Caco-2 (cell line): ENCODE measurements around the gene CCDC102A. TPM values are rescaled to one million over a fixed set of nuclear protein-coding genes. Genes with fewer than 3 reads are reported as not detected.

Experiments
- BruUV-seq: library from RNA; stranded (reverse); fragments of 400-500 nt; replicated peaks from 2 replicates; lab custom pipeline; 2021; lab: Mats Ljungman, UMichigan
- CTCF ChIA-PET: fragments of 300-600 bp; sonication (Branson Sonifier 250); formaldehyde crosslinking; loops from one replicate; lab custom pipeline; 2022; ENCODE audit warnings: antibody characterized with exemption; lab: Charles Lee
- POLR2A ChIA-PET: fragments of 300-600 bp; sonication (Branson Sonifier 250); formaldehyde crosslinking; loops from one replicate; lab custom pipeline; 2022; ENCODE audit warnings: antibody characterized with exemption; lab: Charles Lee
- DNase-seq, 2 experiments: peaks; one replicate each; pipeline versions ENCODE4 v3.0.0 to v3.0.0-alpha.2; 2020 to 2022
- H3K27me3 ChIP-seq: replicated peaks from 2 replicates; pipeline ENCODE4 v1.6.0; 2011; ENCODE audit warnings: low read length; ENCODE audit not compliant: control insufficient read depth, insufficient read depth
- H3K36me3 ChIP-seq: 2 replicates; pipeline ENCODE4 v1.5.1; 2011; ENCODE audit warnings: low read length; ENCODE audit not compliant: control insufficient read depth, insufficient read depth
- H3K4me1 ChIP-seq: fragments of 250-450 bp; sonication (Bioruptor Pico); 2 replicates; pipeline ENCODE4 v1.5.1; 2020; ENCODE audit warnings: mild to moderate bottlenecking
- H3K4me3 ChIP-seq: 2 replicates; pipeline ENCODE4 v1.5.1; 2011; ENCODE audit warnings: low read depth, mild to moderate bottlenecking, control low read depth, low read length
- H3K9me3 ChIP-seq: fragments of 250-450 bp; sonication (Bioruptor Pico); 2 replicates; pipeline ENCODE4 v1.5.1; 2020; ENCODE audit warnings: mild to moderate bottlenecking, moderate library complexity
- H3K27ac Mint-ChIP-seq: one replicate; pipeline ENCODE4 v1.8.0; 2022; ENCODE audit warnings: mixed read lengths; ENCODE audit not compliant: unreplicated experiment
- H3K27me3 Mint-ChIP-seq: one replicate; pipeline ENCODE4 v1.8.0; 2022; ENCODE audit warnings: mixed read lengths; ENCODE audit not compliant: insufficient read depth, unreplicated experiment
- H3K36me3 Mint-ChIP-seq: one replicate; pipeline ENCODE4 v1.8.0; 2022; ENCODE audit warnings: mild to moderate bottlenecking, mixed read lengths; ENCODE audit not compliant: insufficient read depth, unreplicated experiment
- H3K4me1 Mint-ChIP-seq: one replicate; pipeline ENCODE4 v1.8.0; 2022; ENCODE audit warnings: low read depth, mixed read lengths; ENCODE audit not compliant: unreplicated experiment
- H3K4me3 Mint-ChIP-seq: one replicate; pipeline ENCODE4 v1.8.0; 2022; ENCODE audit warnings: mild to moderate bottlenecking, moderate library complexity, mixed read lengths; ENCODE audit not compliant: unreplicated experiment
- H3K9me3 Mint-ChIP-seq: one replicate; pipeline ENCODE4 v1.8.0; 2022; ENCODE audit warnings: mixed read lengths; ENCODE audit not compliant: unreplicated experiment
- intact Hi-C: fragments of 100-400 bp; cut with micrococcal nuclease; formaldehyde crosslinking; loops from one replicate; pipeline ENCODE4 v1.10.0; 2022; ENCODE audit not compliant: unreplicated experiment
- total RNA-seq: library from RNA; stranded (reverse); gene quantifications from 2 replicates; pipeline ENCODE4 v1.2.3, GENCODE V29; 2022
- TF ChIP-seq, protein P1 (sequence below), 2 experiments: fragments of 200-600 bp in 1 of 2; IDR thresholded peaks; 1 replicate in 1 of 2; 2 replicates in 1 of 2; pipeline versions ENCODE4 v1.5.1 to v1.8.0; 2011 to 2022; ENCODE audit warnings: antibody characterized with exemption in 1 of 2, control low read depth in 1 of 2, inconsistent platforms in 1 of 2, low read depth in 1 of 2, low read length in 1 of 2, mild to moderate bottlenecking in 1 of 2, moderate library complexity in 1 of 2; ENCODE audit not compliant: insufficient read depth in 1 of 2, severe bottlenecking in 1 of 2, unreplicated experiment in 1 of 2

Gene CCDC102A
- total RNA-seq, 1 experiment from 2014 or later = 11.8 TPM

DNA sequence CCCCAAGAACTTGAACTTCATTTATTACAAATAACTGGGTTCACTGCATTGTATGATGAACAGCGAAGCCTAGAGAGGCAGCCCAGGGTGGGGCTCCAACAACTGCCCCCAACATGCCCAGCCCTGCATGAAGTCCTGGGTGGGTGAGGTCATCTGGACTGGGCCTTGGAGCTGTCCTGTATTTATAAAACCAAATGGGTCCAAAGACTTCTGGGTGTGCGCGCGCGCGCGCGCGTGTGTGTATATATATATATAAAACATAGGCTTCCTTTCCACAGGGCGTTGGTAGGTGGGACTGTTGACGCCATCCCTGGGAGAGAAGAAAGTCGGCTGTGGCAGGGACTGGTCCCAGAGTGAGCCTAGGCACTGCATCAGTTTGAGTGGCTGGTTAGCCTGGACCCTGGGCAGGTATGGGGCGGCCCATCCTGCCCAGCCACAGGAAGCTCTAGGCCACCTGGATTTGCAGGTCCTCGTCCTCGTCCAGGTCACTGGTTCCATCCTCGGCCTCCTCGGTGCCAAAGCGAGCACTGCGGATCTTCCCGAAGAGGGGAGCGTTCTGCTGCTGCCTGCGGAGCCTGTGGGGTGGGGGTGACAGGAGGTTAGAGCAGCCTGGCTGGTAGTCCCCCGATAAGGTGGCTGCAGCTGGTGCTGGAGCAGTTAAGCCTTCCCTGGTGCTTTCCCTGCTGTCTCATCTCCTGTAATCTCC lies 23.9 kb downstream of the CCDC102A start:
- no peak for DNase-seq
- ChIA-PET CTCF (interaction anchor here (1.2 to 1.8 kb wide), 2 partner anchors 14 to 50 kb away, joined by 3 to 7 read pairs; partner anchors contain the start of gene POLR2C), POLR2A (no interaction called here)
- H3K4me3 Mint-ChIP-seq = peak overlapping the region; percentile 27
- H3K9me3 Mint-ChIP-seq = no peaks in the 10 kb centered on the region
- H3K36me3 Mint-ChIP-seq = no peaks in the 10 kb centered on the region
- H3K4me3 ChIP-seq = no peak overlapping the region
- peaks cover 25% of the 10 kb centered on the region for H3K4me1 ChIP-seq
- H3K9me3 ChIP-seq = no peaks in the 10 kb centered on the region
- peak overlapping the region; percentile 23 for H3K27ac Mint-ChIP-seq
- H3K27me3 Mint-ChIP-seq = no peaks in the 10 kb centered on the region
- H3K4me1 Mint-ChIP-seq = peaks cover 14% of the 10 kb centered on the region
- TF ChIP-seq, protein P1, sequence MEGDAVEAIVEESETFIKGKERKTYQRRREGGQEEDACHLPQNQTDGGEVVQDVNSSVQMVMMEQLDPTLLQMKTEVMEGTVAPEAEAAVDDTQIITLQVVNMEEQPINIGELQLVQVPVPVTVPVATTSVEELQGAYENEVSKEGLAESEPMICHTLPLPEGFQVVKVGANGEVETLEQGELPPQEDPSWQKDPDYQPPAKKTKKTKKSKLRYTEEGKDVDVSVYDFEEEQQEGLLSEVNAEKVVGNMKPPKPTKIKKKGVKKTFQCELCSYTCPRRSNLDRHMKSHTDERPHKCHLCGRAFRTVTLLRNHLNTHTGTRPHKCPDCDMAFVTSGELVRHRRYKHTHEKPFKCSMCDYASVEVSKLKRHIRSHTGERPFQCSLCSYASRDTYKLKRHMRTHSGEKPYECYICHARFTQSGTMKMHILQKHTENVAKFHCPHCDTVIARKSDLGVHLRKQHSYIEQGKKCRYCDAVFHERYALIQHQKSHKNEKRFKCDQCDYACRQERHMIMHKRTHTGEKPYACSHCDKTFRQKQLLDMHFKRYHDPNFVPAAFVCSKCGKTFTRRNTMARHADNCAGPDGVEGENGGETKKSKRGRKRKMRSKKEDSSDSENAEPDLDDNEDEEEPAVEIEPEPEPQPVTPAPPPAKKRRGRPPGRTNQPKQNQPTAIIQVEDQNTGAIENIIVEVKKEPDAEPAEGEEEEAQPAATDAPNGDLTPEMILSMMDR (IDR thresholded peaks at IDR 0.05; ENCODE audit: insufficient read depth in 1 of 2, low read depth in 1 of 2, low read length in 1 of 2, severe bottlenecking in 1 of 2, unreplicated experiment in 1 of 2) = no peak
- intact Hi-C loops = no loop called here
- no peaks in the 10 kb centered on the region for H3K27me3 ChIP-seq
- no TSS peak for BruUV-seq
- no peaks in the 10 kb centered on the region; the same call in 1 of the 2 replicates for H3K36me3 ChIP-seq

DNA sequence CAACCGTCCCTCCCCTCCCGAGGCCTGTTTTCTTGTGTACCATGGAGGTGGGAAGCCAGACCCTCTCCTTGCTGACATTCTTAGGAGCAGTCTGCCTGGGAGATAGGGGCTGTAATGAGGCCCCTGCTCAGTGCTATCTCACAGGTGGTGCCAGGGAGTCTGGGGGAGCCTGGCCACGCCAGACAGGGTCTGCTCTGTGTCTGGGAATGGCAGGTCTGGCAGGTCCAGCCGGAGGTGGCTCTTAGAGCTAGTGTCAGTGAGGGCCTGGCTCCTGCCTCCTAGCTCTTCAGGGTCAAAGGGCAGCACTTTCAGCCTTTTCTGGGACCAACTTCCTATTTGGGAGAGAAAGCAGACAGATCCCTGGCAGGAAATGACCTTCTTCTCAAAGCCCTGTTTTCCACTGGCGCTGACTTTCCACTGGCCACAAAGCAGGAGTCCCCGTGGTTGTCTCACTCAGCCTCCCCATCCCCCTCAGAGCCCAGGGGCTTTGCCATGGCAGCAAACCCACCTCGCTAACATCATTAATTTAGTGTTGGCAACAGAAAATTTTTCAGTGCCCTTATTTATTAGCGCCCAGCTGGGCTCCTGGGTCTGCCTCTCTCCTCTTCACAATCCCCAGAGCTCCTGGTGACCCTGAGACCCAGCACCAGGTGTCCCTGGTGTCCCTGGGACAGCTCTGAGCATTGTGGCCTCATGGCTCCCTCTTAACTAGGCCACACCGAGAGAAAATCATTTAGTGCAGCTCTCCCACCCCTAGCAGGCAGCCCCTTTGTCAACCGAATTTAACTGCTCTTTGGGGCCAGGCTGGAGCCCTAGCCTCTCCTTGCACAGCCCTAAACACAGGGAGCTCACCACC lies 26.1 kb downstream of the CCDC102A start:
- no peak overlapping the region for H3K4me3 ChIP-seq
- H3K36me3 Mint-ChIP-seq = no peaks in the 10 kb centered on the region
- no peaks in the 10 kb centered on the region for H3K9me3 Mint-ChIP-seq
- H3K4me1 ChIP-seq = peaks cover 25% of the 10 kb centered on the region
- H3K27ac Mint-ChIP-seq = no peak overlapping the region
- TF ChIP-seq, protein P1 (IDR thresholded peaks at IDR 0.05; ENCODE audit: insufficient read depth in 1 of 2, low read depth in 1 of 2, low read length in 1 of 2, severe bottlenecking in 1 of 2, unreplicated experiment in 1 of 2) = no peak
- POLR2A ChIA-PET = no interaction called here
- no TSS peak for BruUV-seq
- no peaks in the 10 kb centered on the region for H3K9me3 ChIP-seq
- no peaks in the 10 kb centered on the region for H3K36me3 ChIP-seq
- CTCF ChIA-PET = interaction anchor here (1.0 to 1.5 kb wide), 2 partner anchors 9 to 11 kb away, joined by 5 to 7 read pairs; no protein-coding TSS in a partner anchor
- H3K4me1 Mint-ChIP-seq = peaks cover 8% of the 10 kb centered on the region
- H3K4me3 Mint-ChIP-seq = no peak overlapping the region
- H3K27me3 ChIP-seq = no peaks in the 10 kb centered on the region
- DNase-seq = no peak
- intact Hi-C loops = no loop called here
- no peaks in the 10 kb centered on the region for H3K27me3 Mint-ChIP-seq

DNA sequence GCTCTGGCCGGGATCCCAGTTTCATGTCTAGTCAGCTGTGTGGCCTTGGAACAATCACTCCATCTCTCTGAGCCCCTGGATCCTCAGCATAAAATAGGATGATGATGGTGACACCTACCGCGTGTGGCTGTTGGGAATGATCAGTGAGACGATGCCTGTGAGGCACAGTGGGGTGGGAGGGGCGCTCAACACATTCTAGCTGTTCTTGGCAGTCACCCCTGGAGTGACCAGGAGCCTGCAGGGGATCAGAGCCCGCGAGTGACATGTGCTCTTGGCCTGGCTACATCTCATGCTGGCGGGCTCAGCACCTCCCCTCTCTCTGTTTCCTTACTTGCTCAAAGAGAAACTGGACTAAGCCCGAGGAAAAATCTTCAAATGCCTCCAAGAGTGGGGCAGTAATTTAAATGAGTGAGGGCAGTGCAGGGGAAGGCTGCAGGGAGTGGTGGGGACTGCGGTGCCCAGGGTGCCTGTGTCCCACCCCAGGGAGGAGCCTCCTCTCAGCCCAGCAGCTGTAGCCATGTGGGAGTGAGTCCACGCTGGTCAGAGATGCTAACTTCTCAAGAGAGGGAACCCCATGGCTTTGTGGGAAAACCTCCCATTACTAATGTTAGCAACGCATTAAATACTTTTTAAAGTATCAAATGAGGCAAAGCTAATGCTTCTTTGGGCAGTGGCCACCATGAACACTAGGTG lies 27.0 kb downstream of the CCDC102A start:
- Histone ChIP-seq H3K27me3 (no peaks in the 10 kb centered on the region), H3K36me3 (no peaks in the 10 kb centered on the region), H3K9me3 (no peaks in the 10 kb centered on the region), H3K4me3 (no peak overlapping the region), H3K4me1 (peaks cover 25% of the 10 kb centered on the region)
- TF ChIP-seq, protein P1 (IDR thresholded peaks at IDR 0.05; ENCODE audit: insufficient read depth in 1 of 2, low read depth in 1 of 2, low read length in 1 of 2, severe bottlenecking in 1 of 2, unreplicated experiment in 1 of 2) = no peak
- Mint-ChIP-seq H3K36me3 (no peaks in the 10 kb centered on the region), H3K4me1 (peaks cover 8% of the 10 kb centered on the region), H3K4me3 (no peak overlapping the region), H3K27me3 (no peaks in the 10 kb centered on the region), H3K9me3 (no peaks in the 10 kb centered on the region), H3K27ac (no peak overlapping the region)
- no TSS peak for BruUV-seq
- intact Hi-C loops = no loop called here
- CTCF ChIA-PET = interaction anchor here (1.5 kb wide), 1 partner anchor 10 kb away, joined by 5 read pairs; no protein-coding TSS in a partner anchor
- POLR2A ChIA-PET = no interaction called here
- no peak for DNase-seq
